NT2/D1 (cell line): ENCODE results near the gene ABCC8.

Source experiments
- SUZ12 ChIP-seq: IDR thresholded peaks from 2 replicates; pipeline ENCODE4 v1.6.1; 2011; ENCODE audit not compliant: insufficient read length, insufficient read depth; ENCODE audit errors: extremely low read depth
- YY1 ChIP-seq: IDR thresholded peaks from 2 replicates; pipeline ENCODE4 v1.6.1; 2011; ENCODE audit not compliant: insufficient read length, insufficient read depth
- ZNF274 ChIP-seq: IDR thresholded peaks from 2 replicates; pipeline ENCODE4 v1.6.1; 2011; ENCODE audit warnings: mild to moderate bottlenecking, low read depth, low read length

- TF ChIP-seq YY1, result no peak
- TF ChIP-seq ZNF274, result no peak
- no peak for TF ChIP-seq SUZ12
Measured at GRCh38 chr11:17458268-17458667, 18.4 kb downstream of the ABCC8 start.
